Stimulated activated CD4-positive, alpha-beta T cell treated with anti-CD3 and anti-CD28 coated beads, Interleukin-2, amount 100 ng/mL, for 24 hours (primary cell): ENCODE results near the gene DLGAP1.

Experiments used
- DNase-seq, 2 donors: peaks; one replicate each; pipeline ENCODE4 v3.0.0-alpha.2; 2020

Gene DLGAP1

GRCh38 chr18:3983351-3983969, 471.6 kb downstream of the DLGAP1 start:
- DNase-seq, result no peak

GRCh38 chr18:3982541-3982940, 472.6 kb downstream of the DLGAP1 start:
- no peak for DNase-seq

GRCh38 chr18:3979024-3979423, 476.1 kb downstream of the DLGAP1 start:
- no peak for DNase-seq

DNA sequence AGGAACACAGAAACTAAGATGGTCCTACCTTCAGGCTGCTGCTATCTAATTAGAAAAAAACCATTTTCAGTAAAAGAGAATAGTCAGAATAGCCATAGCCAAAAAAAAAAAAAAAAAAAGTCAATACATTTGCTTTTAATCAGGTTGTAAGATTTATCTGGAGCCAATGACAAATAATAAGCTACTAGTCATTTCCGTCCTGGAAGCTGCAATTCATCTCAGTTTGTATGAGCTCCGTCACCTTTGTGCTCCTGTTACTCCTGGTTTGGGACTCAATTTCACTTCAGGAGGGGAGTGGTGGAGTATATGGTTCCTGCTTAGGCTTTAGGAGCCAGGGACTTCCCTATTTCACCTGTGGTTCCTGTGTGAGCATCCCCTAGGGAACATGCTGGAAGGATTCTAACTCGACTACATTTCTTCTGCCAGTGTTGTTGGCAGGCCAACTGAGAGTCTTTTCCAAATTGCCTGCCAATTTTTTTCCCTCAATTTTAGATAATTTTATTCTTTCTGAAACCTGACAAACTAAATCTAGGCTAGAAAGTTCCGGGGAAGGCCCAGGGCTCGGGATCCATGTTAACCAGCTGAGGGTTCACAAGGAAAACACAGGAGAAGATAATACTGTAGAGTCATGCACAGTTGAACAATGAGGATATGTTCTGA, 481.8 kb downstream of the DLGAP1 start:
- no peak for DNase-seq

GRCh38 chr18:3972291-3972930, 482.7 kb downstream of the DLGAP1 start:
- no peak for DNase-seq

GRCh38 chr18:3970929-3971328, 484.2 kb downstream of the DLGAP1 start:
- DNase-seq, result no peak

- no peak for DNase-seq
These were observed 487.5 kb downstream of the DLGAP1 start for GRCh38 chr18:3967359-3968180.

DNA sequence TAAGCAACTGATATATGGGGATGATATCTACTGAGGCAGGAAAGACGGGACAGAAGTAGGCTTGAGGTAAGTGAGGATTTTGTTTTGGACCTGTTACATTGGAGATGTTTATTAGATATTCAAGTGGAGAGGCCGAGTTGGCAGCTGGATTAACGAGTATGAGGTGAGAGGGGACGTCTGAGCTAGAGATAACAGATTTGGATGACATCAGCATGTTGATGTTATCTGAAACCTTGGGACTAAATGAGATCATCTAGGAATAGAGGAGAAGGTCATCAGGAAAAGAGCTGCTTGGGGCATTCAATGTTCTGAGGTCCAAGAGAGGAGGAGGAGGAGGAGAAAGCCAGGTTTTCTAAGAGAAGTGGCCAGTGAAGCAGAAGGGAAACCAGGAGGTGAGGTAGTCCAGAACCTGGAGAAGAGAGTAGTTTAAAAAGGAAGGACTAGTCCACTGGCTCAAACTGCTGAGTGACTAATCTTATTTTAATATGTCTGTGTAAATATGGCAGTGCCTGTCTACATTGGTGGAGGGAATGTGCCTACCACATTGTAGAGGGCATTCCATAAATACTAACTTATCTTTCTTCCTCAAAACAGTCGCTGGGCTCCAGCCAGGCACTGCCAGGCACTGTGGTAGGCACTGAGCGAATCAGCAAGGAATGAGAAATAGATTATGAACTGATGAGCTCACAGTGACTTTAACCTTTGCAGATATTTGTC, 488.3 kb downstream of the DLGAP1 start:
- DNase-seq, result no peak

- DNase-seq, result no peak
These were observed 488.9 kb downstream of the DLGAP1 start for GRCh38 chr18:3966246-3966641.

GRCh38 chr18:3960977-3961376, 494.1 kb downstream of the DLGAP1 start:
- DNase-seq, result no peak

GRCh38 chr18:3960142-3960541, 495.0 kb downstream of the DLGAP1 start:
- no peak for DNase-seq

GRCh38 chr18:3952031-3952430, 503.1 kb downstream of the DLGAP1 start:
- DNase-seq, result no peak

DNA sequence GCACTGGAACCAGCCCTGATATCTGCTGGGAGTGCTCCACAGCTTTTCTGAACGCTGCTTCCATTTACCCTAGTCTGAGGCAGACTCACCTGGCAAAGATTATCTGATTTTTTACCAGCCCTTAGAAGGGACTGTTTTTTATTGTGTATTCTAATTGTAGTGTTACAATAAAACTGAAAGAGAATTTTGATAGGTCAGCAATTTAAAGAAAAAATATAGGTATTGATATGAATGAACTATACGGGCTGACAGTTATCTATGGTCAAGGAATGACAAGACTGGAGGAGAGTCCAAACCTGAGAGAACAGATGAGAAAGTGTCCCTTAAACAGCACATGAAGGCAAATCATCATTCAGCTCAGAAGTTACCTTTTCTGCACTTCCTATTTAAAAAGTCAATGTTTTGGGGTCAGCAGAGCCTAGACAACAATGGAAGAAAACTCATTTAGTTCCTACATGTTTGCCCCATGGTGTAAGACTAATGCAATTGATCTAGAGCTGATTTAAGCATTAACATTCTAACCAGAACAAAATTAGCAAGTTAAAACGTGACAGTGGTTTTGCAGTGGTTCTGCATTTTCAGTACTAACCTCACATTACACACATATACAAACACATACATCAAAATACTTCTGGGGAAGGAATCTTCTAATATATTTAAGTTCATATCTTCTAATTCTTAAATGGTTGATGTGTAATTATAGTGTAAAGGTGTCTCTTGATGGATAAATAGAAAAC, 504.3 kb downstream of the DLGAP1 start:
- DNase-seq, result no peak

- DNase-seq, result no peak
These were observed 506.1 kb downstream of the DLGAP1 start for GRCh38 chr18:3948958-3949357.

DNA sequence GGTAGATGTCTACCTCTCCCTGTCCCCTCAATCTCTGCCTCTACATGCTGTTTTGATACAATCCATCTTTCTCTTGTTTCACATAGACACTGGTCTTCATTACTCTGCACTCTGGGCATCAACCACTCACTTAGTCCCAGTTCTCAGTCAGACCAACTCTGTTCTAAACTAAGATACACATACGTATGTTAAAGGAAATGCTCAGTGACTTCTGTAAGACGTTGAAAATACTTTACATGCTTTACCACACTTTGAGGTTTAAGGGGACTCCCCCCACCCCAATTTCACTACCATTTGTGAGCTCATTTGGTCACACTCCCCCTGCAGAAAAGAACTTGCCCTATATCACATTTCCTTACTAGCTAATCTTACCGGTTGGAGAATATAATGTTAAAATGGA, 507.7 kb downstream of the DLGAP1 start:
- DNase-seq, result no peak

DNA sequence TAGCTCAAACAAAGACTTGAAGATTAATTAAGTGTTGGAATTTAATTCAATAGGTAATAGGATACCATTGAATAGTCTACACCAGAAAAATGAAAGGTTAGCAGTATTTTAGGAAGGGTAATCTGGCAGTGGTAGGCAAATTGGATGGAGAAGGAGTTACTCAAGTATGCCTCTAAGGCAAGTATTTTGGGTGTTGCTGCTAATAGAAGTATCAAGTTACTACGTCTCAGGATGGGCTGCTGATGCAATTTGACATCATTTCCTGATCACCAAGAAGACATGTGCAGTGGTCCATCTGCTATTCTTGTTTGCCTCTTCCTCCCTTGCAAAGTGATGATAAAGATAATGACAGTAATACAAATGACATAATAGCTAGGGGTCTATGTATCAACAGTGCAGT, 519.8 kb downstream of the DLGAP1 start:
- no peak for DNase-seq

- no peak for DNase-seq
These were observed 522.8 kb downstream of the DLGAP1 start for GRCh38 chr18:3932276-3932675.

DNA sequence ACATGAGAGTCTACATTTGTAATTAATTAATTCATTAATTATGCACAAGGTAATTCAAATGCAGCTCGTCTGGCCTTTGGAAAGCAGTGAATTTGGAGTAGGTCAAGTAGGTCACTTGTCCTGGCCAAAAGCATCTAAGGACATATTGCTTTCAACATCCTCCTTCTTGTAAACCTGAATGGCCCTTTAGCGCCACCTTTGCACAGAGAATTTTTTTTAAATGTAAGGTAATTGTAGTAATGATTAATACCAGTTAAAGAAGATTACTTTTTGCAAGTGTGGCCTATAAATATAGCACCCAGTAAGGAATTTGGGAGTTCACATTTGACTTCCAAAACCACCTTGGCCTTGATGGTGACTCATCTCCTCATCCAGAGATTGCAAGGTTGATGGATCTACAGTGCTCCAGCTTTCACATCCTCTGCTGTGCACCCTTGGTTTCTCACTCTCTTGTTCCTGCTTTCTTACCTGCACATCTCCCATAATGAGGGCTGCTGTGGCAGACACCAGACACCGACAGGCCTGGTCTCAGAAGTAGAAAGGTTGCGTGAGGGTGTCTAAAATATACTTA, 523.5 kb downstream of the DLGAP1 start:
- no peak for DNase-seq

GRCh38 chr18:3931013-3931315, 524.1 kb downstream of the DLGAP1 start:
- no peak for DNase-seq

DNA sequence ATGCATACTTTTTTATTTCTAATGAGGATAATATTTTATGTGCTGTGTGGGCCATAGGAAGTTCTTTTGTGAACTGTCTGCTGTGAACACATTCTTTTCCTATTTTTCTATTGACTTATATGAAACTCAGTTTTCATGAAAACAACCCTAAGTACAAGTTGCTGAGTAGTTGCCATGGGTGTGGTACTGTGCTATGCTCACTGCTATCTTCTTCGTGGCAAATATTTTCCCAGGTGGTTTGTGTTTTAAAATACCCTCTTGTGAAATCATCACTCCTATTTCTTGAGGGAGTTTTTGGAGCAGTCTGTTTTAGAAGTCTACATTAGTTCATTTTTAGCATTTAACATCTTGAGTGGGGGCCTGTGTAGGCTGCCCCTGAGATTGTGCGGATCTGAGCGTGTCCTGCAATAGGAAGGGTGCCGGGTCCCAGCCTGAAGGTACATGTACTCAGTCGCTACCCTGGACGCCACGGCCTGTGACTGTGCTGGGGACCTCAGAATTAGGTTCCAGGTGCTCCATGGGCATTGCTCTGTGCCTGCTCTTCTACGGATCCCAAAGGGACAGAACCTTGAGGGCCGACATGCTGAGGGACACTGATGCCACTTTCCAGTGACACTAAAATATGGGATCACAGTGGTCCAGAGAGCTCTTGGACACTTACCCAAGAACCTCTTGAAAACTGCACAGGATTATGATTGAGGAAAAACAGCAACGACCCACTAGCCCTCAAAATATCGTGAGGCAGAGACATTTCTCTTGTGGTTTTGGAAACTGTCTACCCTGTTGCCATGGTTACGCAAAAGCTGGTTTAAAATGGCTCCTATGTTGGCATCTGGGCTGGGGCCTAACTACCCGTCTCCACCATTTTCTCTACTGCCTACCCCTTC, 524.7 kb downstream of the DLGAP1 start:
- DNase-seq, result no peak

GRCh38 chr18:3924455-3924854, 530.7 kb downstream of the DLGAP1 start:
- no peak for DNase-seq
